ENCODE data around the gene CD6. TPM values are rescaled to one million over a fixed set of nuclear protein-coding genes. Genes with fewer than 3 reads are reported as not detected.

The CD6 gene
- total RNA-seq, 1 experiment from 2014 or later: not detected

GRCh38 chr11:60937811-60938210, 33.7 kb upstream of the CD6 start:
- Histone ChIP-seq H4K8ac (replicated peaks; ENCODE audit: insufficient read length, low read depth, low read length) (no peak overlapping the region), H3K23me2 (ENCODE audit: insufficient read length, low read depth, low read length, poor library complexity, severe bottlenecking) (no peaks in the 10 kb centered on the region), H2AK5ac (ENCODE audit: insufficient read length, low read length) (no peak overlapping the region), H3T11ph (ENCODE audit: low read length) (no peak overlapping the region), H3K27ac (ENCODE audit: insufficient read length, low read depth, low read length) (no peak overlapping the region), H3K4me2 (ENCODE audit: insufficient read depth, insufficient read length, low read length) (no peak overlapping the region), H3K4ac (ENCODE audit: low read depth, low read length) (no peak overlapping the region), H3K14ac (ENCODE audit: insufficient read depth, low read length) (no peak overlapping the region), H4K91ac (ENCODE audit: insufficient read length, low read depth, low read length) (no peak overlapping the region), H2BK12ac (ENCODE audit: insufficient read length, low read depth, low read length) (no peak overlapping the region), H3K9me3 (ENCODE audit: control insufficient read depth, low read depth, low read length) (no peaks in the 10 kb centered on the region), H4K20me1 (ENCODE audit: control insufficient read depth, insufficient read depth, insufficient read length) (no peaks in the 10 kb centered on the region), H2BK20ac (ENCODE audit: low read depth, low read length, poor library complexity, severe bottlenecking) (no peak overlapping the region), H3K4me1 (ENCODE audit: insufficient read depth, low read length) (no peaks in the 10 kb centered on the region), H3K27me3 (ENCODE audit: insufficient read depth, low read length) (no peaks in the 10 kb centered on the region), H2BK120ac (ENCODE audit: low read depth, low read length, poor library complexity, severe bottlenecking) (no peak overlapping the region), H3K79me1 (ENCODE audit: insufficient read depth, low read depth, low read length, poor library complexity, severe bottlenecking) (no peaks in the 10 kb centered on the region), H3K9ac (ENCODE audit: extremely low read depth, insufficient read length, low read length) (no peak overlapping the region), H2AFZ (ENCODE audit: low read length) (no peak overlapping the region), H3K18ac (ENCODE audit: insufficient read length, low read depth, low read length) (no peak overlapping the region), H2BK5ac (ENCODE audit: insufficient read length, low read length) (no peak overlapping the region), H3K56ac (ENCODE audit: insufficient read length, low read depth, low read length) (no peak overlapping the region), H4K5ac (ENCODE audit: insufficient read length, low read depth, low read length) (no peak overlapping the region), H3K79me2 (ENCODE audit: insufficient read depth, low read length) (no peaks in the 10 kb centered on the region), H3K23ac (ENCODE audit: insufficient read length, low read depth, low read length) (no peak overlapping the region), H2BK15ac (ENCODE audit: low read depth, low read length) (no peak overlapping the region)
- H3K4me3 Mint-ChIP-seq: no peak overlapping the region
- WGBS (ENCODE audit: extremely low coverage, insufficient read length, low lambda C conversion rate): no CpG with 5 or more reads among the region's 8 CpGs
- H3K27me3 Mint-ChIP-seq (ENCODE audit: low read depth): peaks cover 3% of the 10 kb centered on the region
- peaks cover 4 to 26% (median 19%) of the 10 kb centered on the region in 3 experiments; a peak in 6 of 7 replicates for H3K36me3 Mint-ChIP-seq (ENCODE audit: insufficient read depth in 1 of 3, low read depth in 3 of 3)
- no peaks in the 10 kb centered on the region for H3K9me3 Mint-ChIP-seq
- TF ChIP-seq CTCF (conservative IDR thresholded peaks at IDR 0.05): no peak
- DNase-seq: no peak
- H3K27ac Mint-ChIP-seq: peak overlapping the region in 2 of 3 experiments; percentile 44 to 47; a peak in 1 of 7 replicates
- peaks cover 7 to 11% of the 10 kb centered on the region in 2 experiments; a peak in 3 of 4 replicates for H3K4me1 Mint-ChIP-seq

All from H9 (cell line).